NCI-H2227 (cell line): ENCODE measurements around the gene SEMA3A.

Experiments used
- DNase-seq: peaks from one replicate; lab custom pipeline; 2025; ENCODE audit not compliant: unreplicated experiment; lab: John Stamatoyannopoulos, UW

SEMA3A gene

GRCh38 chr7:84112771-84113170, 81.8 kb downstream of the SEMA3A start:
- DNase-seq = no peak

GRCh38 chr7:84111842-84112241, 82.7 kb downstream of the SEMA3A start:
- no peak for DNase-seq

- no peak for DNase-seq
These were observed 84.2 kb downstream of the SEMA3A start for GRCh38 chr7:84110400-84110799.

- no peak for DNase-seq
These were observed 85.8 kb downstream of the SEMA3A start for GRCh38 chr7:84108787-84109186.

- DNase-seq = no peak
These were observed 86.5 kb downstream of the SEMA3A start for GRCh38 chr7:84108119-84108518.

- DNase-seq = no peak
These were observed 87.3 kb downstream of the SEMA3A start for GRCh38 chr7:84107259-84107658.

GRCh38 chr7:84106291-84106690, 88.3 kb downstream of the SEMA3A start:
- no peak for DNase-seq

- DNase-seq = no peak
These were observed 89.0 kb downstream of the SEMA3A start for GRCh38 chr7:84105586-84105985.

- no peak for DNase-seq
These were observed 89.8 kb downstream of the SEMA3A start for GRCh38 chr7:84104826-84105225.

- no peak for DNase-seq
These were observed 92.4 kb downstream of the SEMA3A start for GRCh38 chr7:84102213-84102612.

- no peak for DNase-seq
These were observed 93.7 kb downstream of the SEMA3A start for GRCh38 chr7:84100866-84101265.

GRCh38 chr7:84095971-84096370, 98.6 kb downstream of the SEMA3A start:
- no peak for DNase-seq

- no peak for DNase-seq
These were observed 102.4 kb downstream of the SEMA3A start for GRCh38 chr7:84092207-84092606.

- no peak for DNase-seq
These were observed 103.3 kb downstream of the SEMA3A start for GRCh38 chr7:84091318-84091717.

GRCh38 chr7:84088802-84089201, 105.8 kb downstream of the SEMA3A start:
- DNase-seq = peak; percentile 12

GRCh38 chr7:84085998-84086397, 108.6 kb downstream of the SEMA3A start:
- DNase-seq = no peak

- no peak for DNase-seq
These were observed 109.4 kb downstream of the SEMA3A start for GRCh38 chr7:84085147-84085546.

GRCh38 chr7:84083846-84084245, 110.7 kb downstream of the SEMA3A start:
- DNase-seq = no peak

- DNase-seq = no peak
These were observed 112.5 kb downstream of the SEMA3A start for GRCh38 chr7:84081973-84082522.

- no peak for DNase-seq
These were observed 117.3 kb downstream of the SEMA3A start for GRCh38 chr7:84077336-84077735.

- no peak for DNase-seq
These were observed 118.4 kb downstream of the SEMA3A start for GRCh38 chr7:84076219-84076618.

GRCh38 chr7:84073186-84073875, 121.3 kb downstream of the SEMA3A start:
- no peak for DNase-seq

- no peak for DNase-seq
These were observed 123.8 kb downstream of the SEMA3A start for GRCh38 chr7:84070770-84071169.
